Measurements from ENCODE around the gene NAV2. TPM values are rescaled to one million over a fixed set of nuclear protein-coding genes. Genes with fewer than 3 reads are reported as not detected.

The NAV2 gene
- total RNA-seq, 1 experiment from 2014 or later: 2.1 TPM

DNA sequence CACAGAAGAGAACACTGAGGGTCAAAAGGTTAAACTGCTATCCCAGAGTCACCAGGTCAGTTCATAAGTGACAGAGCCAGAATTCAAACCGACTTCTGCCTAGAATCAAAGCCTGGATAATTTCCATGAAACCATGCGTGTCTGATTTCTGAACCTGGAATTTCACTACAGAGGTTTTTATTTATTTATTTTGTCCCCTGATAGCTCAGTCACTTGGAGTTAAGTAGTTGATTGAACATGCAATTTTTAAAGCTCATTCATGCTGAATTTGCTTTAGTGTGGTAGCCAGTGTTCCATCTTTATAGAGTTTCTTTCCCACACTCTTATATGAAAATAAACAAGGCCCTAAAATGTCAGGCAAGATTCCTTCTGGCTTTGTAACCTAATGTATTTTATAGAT is 93.2 kb downstream of the NAV2 start:
- CTCF ChIA-PET: no interaction called here
- Histone ChIP-seq H3K4me3 (replicated peaks in 1 of 2; ENCODE audit: low read depth in 1 of 2, low read length in 2 of 2) (no peak overlapping the region), H4K20me1 (ENCODE audit: insufficient read depth) (no peaks in the 10 kb centered on the region), H3K9me3 (ENCODE audit: control insufficient read depth in 1 of 2, insufficient read depth in 1 of 2, low read depth in 1 of 2, low read length in 2 of 2) (no peaks in the 10 kb centered on the region), H3K27ac (ENCODE audit: low read depth, low read length) (no peak overlapping the region), H3K4me2 (ENCODE audit: low read length) (no peak overlapping the region), H3K9ac (ENCODE audit: low read length) (no peak overlapping the region), H2AFZ (ENCODE audit: low read depth, low read length, poor library complexity, severe bottlenecking) (no peak overlapping the region), H3K9me2 (ENCODE audit: insufficient read depth) (no peaks in the 10 kb centered on the region; the same call in 1 of the 2 replicates), H3K36me3 (ENCODE audit: control insufficient read depth in 1 of 2, insufficient read depth in 2 of 2, low read length in 2 of 2) (no peaks in the 10 kb centered on the region), H3K27me3 (ENCODE audit: insufficient read depth, low read length) (no peaks in the 10 kb centered on the region), H3K79me2 (ENCODE audit: insufficient read depth, low read length) (no peaks in the 10 kb centered on the region), H3K4me1 (ENCODE audit: control insufficient read depth in 1 of 2, insufficient read depth in 2 of 2, low read length in 2 of 2) (peaks cover 22 to 33% of the 10 kb centered on the region in 2 experiments)
- RAD21 ChIA-PET (ENCODE audit: low non-redundant PET in 1 of 2, low total read pairs in 2 of 2, uncharacterized antibody in 2 of 2, unreplicated experiment in 2 of 2): no interaction called here
- DNase-seq (ENCODE audit: low read depth, low spot score): no peak
- intact Hi-C loops (cut with micrococcal nuclease): loop anchor here (5.0 kb wide), 1 partner anchor 96 kb away; no protein-coding TSS in a partner anchor
- POLR2A ChIA-PET: no interaction called here
- TF ChIP-seq EZH2 (IDR thresholded peaks at IDR 0.05): no peak
- no TSS peak for BruUV-seq (replicated peaks)
- ATAC-seq: no peak

DNA sequence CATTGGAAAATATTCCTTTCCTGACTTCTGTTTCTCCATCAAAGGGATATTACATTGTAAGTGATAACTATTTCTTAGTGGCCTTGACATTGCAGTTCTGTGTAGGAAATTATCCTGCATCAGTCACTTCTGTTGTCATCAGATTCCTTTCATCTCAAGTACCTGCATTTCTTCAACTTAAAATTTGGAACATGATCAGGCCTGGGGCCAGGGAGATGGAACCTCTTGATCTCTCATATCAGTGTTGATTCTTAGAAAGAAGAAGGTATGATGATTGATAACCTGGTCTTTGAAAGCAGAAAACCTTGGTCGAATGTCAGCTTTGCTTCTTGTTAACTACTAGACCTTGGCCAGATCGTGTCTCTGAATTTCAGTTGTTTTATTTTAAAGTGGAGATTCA is 93.6 kb downstream of the NAV2 start:
- no peak overlapping the region for H3K9ac ChIP-seq (ENCODE audit: low read length)
- H4K20me1 ChIP-seq (ENCODE audit: insufficient read depth): no peaks in the 10 kb centered on the region
- no peaks in the 10 kb centered on the region; the same call in 1 of the 2 replicates for H3K9me2 ChIP-seq (ENCODE audit: insufficient read depth)
- no peaks in the 10 kb centered on the region for H3K36me3 ChIP-seq (ENCODE audit: control insufficient read depth in 1 of 2, insufficient read depth in 2 of 2, low read length in 2 of 2)
- no peak overlapping the region for H3K4me2 ChIP-seq (ENCODE audit: low read length)
- H2AFZ ChIP-seq (ENCODE audit: low read depth, low read length, poor library complexity, severe bottlenecking): no peak overlapping the region
- RAD21 ChIA-PET (ENCODE audit: low non-redundant PET in 1 of 2, low total read pairs in 2 of 2, uncharacterized antibody in 2 of 2, unreplicated experiment in 2 of 2): no interaction called here
- H3K9me3 ChIP-seq (ENCODE audit: control insufficient read depth in 1 of 2, insufficient read depth in 1 of 2, low read depth in 1 of 2, low read length in 2 of 2): no peaks in the 10 kb centered on the region
- H3K4me3 ChIP-seq (replicated peaks in 1 of 2; ENCODE audit: low read depth in 1 of 2, low read length in 2 of 2): no peak overlapping the region
- no peak for ATAC-seq
- intact Hi-C loops (cut with micrococcal nuclease): loop anchor here (5.0 kb wide), 1 partner anchor 96 kb away; no protein-coding TSS in a partner anchor
- no peaks in the 10 kb centered on the region for H3K79me2 ChIP-seq (ENCODE audit: insufficient read depth, low read length)
- no TSS peak for BruUV-seq (replicated peaks)
- H3K27me3 ChIP-seq (ENCODE audit: insufficient read depth, low read length): no peaks in the 10 kb centered on the region
- peaks cover 18 to 29% of the 10 kb centered on the region in 2 experiments for H3K4me1 ChIP-seq (ENCODE audit: control insufficient read depth in 1 of 2, insufficient read depth in 2 of 2, low read length in 2 of 2)
- TF ChIP-seq MAX (IDR thresholded peaks at IDR 0.05) (no peak), SIN3A (IDR thresholded peaks at IDR 0.05; ENCODE audit: low read depth) (no peak), ELF1 (IDR thresholded peaks at IDR 0.05; ENCODE audit: borderline replicate concordance, low read depth) (no peak), POLR2AphosphoS5 (IDR thresholded peaks at IDR 0.05; ENCODE audit: low read depth, low read length) (no peak), SP1 (IDR thresholded peaks at IDR 0.05; ENCODE audit: low read depth) (no peak), POLR2A (IDR thresholded peaks at IDR 0.05; ENCODE audit: borderline replicate concordance, extremely low read depth, insufficient read depth, insufficient read length) (no peak), RAD21 (IDR thresholded peaks at IDR 0.05; ENCODE audit: low read depth) (no peak), SRF (IDR thresholded peaks at IDR 0.05; ENCODE audit: low read depth) (no peak), EZH2phosphoT487 (IDR thresholded peaks at IDR 0.05; ENCODE audit: borderline replicate concordance) (no peak), ZFX (IDR thresholded peaks at IDR 0.05) (no peak), EGR1 (IDR thresholded peaks at IDR 0.05; ENCODE audit: low read depth) (no peak), CTCF (IDR thresholded peaks at IDR 0.05 in 2 of 3, conservative IDR thresholded peaks at IDR 0.05 in 1 of 3; ENCODE audit: borderline replicate concordance in 1 of 3, insufficient read depth in 1 of 3, low read depth in 2 of 3, low read length in 2 of 3) (no peak), JUND (IDR thresholded peaks at IDR 0.05) (no peak), EZH2 (IDR thresholded peaks at IDR 0.05) (no peak), CEBPB (IDR thresholded peaks at IDR 0.05; ENCODE audit: low read depth) (no peak)
- TF ChIP-seq, protein P1, sequence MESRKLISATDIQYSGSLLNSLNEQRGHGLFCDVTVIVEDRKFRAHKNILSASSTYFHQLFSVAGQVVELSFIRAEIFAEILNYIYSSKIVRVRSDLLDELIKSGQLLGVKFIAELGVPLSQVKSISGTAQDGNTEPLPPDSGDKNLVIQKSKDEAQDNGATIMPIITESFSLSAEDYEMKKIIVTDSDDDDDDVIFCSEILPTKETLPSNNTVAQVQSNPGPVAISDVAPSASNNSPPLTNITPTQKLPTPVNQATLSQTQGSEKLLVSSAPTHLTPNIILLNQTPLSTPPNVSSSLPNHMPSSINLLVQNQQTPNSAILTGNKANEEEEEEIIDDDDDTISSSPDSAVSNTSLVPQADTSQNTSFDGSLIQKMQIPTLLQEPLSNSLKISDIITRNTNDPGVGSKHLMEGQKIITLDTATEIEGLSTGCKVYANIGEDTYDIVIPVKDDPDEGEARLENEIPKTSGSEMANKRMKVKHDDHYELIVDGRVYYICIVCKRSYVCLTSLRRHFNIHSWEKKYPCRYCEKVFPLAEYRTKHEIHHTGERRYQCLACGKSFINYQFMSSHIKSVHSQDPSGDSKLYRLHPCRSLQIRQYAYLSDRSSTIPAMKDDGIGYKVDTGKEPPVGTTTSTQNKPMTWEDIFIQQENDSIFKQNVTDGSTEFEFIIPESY (IDR thresholded peaks at IDR 0.05; ENCODE audit: extremely low read depth, insufficient replicate concordance, low read length): no peak
- TF ChIP-seq, protein P2, sequence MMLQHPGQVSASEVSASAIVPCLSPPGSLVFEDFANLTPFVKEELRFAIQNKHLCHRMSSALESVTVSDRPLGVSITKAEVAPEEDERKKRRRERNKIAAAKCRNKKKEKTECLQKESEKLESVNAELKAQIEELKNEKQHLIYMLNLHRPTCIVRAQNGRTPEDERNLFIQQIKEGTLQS (IDR thresholded peaks at IDR 0.05): no peak
- H3K27ac ChIP-seq (ENCODE audit: low read depth, low read length): no peak overlapping the region
- POLR2A ChIA-PET: no interaction called here
- CTCF ChIA-PET: no interaction called here
- DNase-seq (ENCODE audit: low read depth, low spot score): no peak

Measured in HCT116 (cell line).